ENCODE measurements around the gene PMPCA. TPM values are rescaled to one million over a fixed set of nuclear protein-coding genes. Genes with fewer than 3 reads are reported as not detected.

Gene PMPCA
- total and polyA plus RNA-seq, 2 of the 13 experiments (the other 11 are each of a cell fraction or from before 2014, with no cell fraction given), result 70.2 to 88.4 TPM

GRCh38 chr9:136432591-136432990 lies 22.1 kb downstream of the PMPCA start:
- Histone ChIP-seq H3K9ac (ENCODE audit: insufficient read depth, low read depth, low read length) (no peak overlapping the region), H3K27ac (ENCODE audit: extremely low read length, insufficient read depth, low read length) (no peak overlapping the region), H3K4me3 (replicated peaks in 1 of 3; ENCODE audit: insufficient read depth in 1 of 3, low read depth in 2 of 3, low read length in 3 of 3) (no peak overlapping the region), H3K36me3 (replicated peaks in 1 of 2; ENCODE audit: control insufficient read depth in 1 of 2, insufficient read depth in 2 of 2, low read length in 2 of 2) (peaks cover 4 to 6% of the 10 kb centered on the region in 2 experiments; a peak in 2 of 5 replicates), H3K27me3 (ENCODE audit: control insufficient read depth in 1 of 2, insufficient read depth in 2 of 2, low read length in 2 of 2) (no peaks in the 10 kb centered on the region), H4K20me1 (ENCODE audit: insufficient read depth, low read length) (peaks cover 5% of the 10 kb centered on the region; the same call in 1 of the 2 replicates), H3K4me1 (ENCODE audit: insufficient read depth, low read length) (peaks cover 14% of the 10 kb centered on the region), H3K79me2 (ENCODE audit: insufficient read depth, low read length) (peaks cover 11% of the 10 kb centered on the region), H3K9me3 (ENCODE audit: low read length) (no peaks in the 10 kb centered on the region), H3K4me2 (ENCODE audit: low read depth, low read length) (no peak overlapping the region), H2AFZ (ENCODE audit: low read length) (no peak overlapping the region)
- ATAC-seq (no peak), DNase-seq (ENCODE audit: low spot score) (no peak), FAIRE-seq (no peak)
- BruUV-seq (replicated peaks), result no TSS peak
- ChIA-PET POLR2A (no interaction called here), CTCF (ENCODE audit: low intra/inter-chr PET ratio, low total read pairs) (no interaction called here)
- in situ Hi-C loops (cut with HindIII; ENCODE audit: extremely low pct_ligation_motif_present, low pct_unique_long_range_greater_than_20kb) (no loop called here), intact Hi-C loops (cut with micrococcal nuclease; ENCODE audit: unreplicated experiment) (no loop called here)
- TF ChIP-seq ZNF496 (CRISPR knock-in tag; IDR thresholded peaks at IDR 0.05; ENCODE audit: insufficient replicate concordance), result no peak
- TF ChIP-seq SMAD3 (CRISPR knock-in tag; IDR thresholded peaks at IDR 0.05), result no peak
- TF ChIP-seq, protein P1, sequence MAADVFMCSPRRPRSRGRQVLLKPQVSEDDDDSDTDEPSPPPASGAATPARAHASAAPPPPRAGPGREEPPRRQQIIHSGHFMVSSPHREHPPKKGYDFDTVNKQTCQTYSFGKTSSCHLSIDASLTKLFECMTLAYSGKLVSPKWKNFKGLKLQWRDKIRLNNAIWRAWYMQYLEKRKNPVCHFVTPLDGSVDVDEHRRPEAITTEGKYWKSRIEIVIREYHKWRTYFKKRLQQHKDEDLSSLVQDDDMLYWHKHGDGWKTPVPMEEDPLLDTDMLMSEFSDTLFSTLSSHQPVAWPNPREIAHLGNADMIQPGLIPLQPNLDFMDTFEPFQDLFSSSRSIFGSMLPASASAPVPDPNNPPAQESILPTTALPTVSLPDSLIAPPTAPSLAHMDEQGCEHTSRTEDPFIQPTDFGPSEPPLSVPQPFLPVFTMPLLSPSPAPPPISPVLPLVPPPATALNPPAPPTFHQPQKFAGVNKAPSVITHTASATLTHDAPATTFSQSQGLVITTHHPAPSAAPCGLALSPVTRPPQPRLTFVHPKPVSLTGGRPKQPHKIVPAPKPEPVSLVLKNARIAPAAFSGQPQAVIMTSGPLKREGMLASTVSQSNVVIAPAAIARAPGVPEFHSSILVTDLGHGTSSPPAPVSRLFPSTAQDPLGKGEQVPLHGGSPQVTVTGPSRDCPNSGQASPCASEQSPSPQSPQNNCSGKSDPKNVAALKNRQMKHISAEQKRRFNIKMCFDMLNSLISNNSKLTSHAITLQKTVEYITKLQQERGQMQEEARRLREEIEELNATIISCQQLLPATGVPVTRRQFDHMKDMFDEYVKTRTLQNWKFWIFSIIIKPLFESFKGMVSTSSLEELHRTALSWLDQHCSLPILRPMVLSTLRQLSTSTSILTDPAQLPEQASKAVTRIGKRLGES (CRISPR knock-in tag; IDR thresholded peaks at IDR 0.05; ENCODE audit: borderline replicate concordance), result no peak
- no peak for TF ChIP-seq ZBTB1 (CRISPR knock-in tag; IDR thresholded peaks at IDR 0.05; ENCODE audit: borderline replicate concordance)
- TF ChIP-seq SATB2 (CRISPR knock-in tag; IDR thresholded peaks at IDR 0.05), result no peak
- no peak for TF ChIP-seq CERS6 (CRISPR knock-in tag; IDR thresholded peaks at IDR 0.05)
- TF ChIP-seq ZNF572 (CRISPR knock-in tag; IDR thresholded peaks at IDR 0.05), result no peak
- TF ChIP-seq ZNF777 (CRISPR knock-in tag; IDR thresholded peaks at IDR 0.05), result no peak
- no peak for TF ChIP-seq ZNF367 (CRISPR knock-in tag; IDR thresholded peaks at IDR 0.05; ENCODE audit: borderline replicate concordance)
- no peak for TF ChIP-seq GATAD2A (CRISPR knock-in tag; IDR thresholded peaks at IDR 0.05)
- no peak for TF ChIP-seq ZKSCAN8 (CRISPR knock-in tag; IDR thresholded peaks at IDR 0.05; ENCODE audit: borderline replicate concordance)
- no peak for TF ChIP-seq SAP130 (CRISPR knock-in tag; IDR thresholded peaks at IDR 0.05; ENCODE audit: low read depth)
- 94% methylated on average over 7 of the region's 26 CpGs for WGBS (ENCODE audit: low lambda C conversion rate)

All from HepG2 (cell line).